Activated CD8-positive, alpha-beta T cell treated with anti-CD3 and anti-CD28 coated beads for 36 hours (primary cell): Measurements from ENCODE around the gene UBE2S. TPM values are rescaled to one million over a fixed set of nuclear protein-coding genes. Genes with fewer than 3 reads are reported as not detected.

Experiments
- ATAC-seq: fragments of 200-7000 bp; cut with Tn5 transposase; one replicate; pipeline ENCODE4 v1.10.0; 2021; ENCODE audit warnings: mild to moderate bottlenecking, moderate library complexity
- CTCF ChIA-PET: fragments of 350-600 bp; sonication (Branson Sonifier 250); formaldehyde crosslinking; loops from one replicate; lab custom pipeline; 2021; ENCODE audit warnings: antibody characterized with exemption; lab: Charles Lee
- POLR2A ChIA-PET: fragments of 350-600 bp; sonication (Branson Sonifier 250); formaldehyde crosslinking; loops from one replicate; lab custom pipeline; 2021; ENCODE audit warnings: antibody characterized with exemption; lab: Charles Lee
- DNase-seq: peaks from one replicate; pipeline ENCODE4 v3.0.0-alpha.2; 2020
- H3K27ac Mint-ChIP-seq: one replicate; pipeline ENCODE4 v1.8.0; 2021; ENCODE audit warnings: mild to moderate bottlenecking, mixed read lengths
- H3K27me3 Mint-ChIP-seq: one replicate; pipeline ENCODE4 v1.8.0; 2021; ENCODE audit warnings: mixed read lengths
- H3K36me3 Mint-ChIP-seq: one replicate; pipeline ENCODE4 v1.8.0; 2021; ENCODE audit warnings: low read depth, mixed read lengths
- H3K4me1 Mint-ChIP-seq: one replicate; pipeline ENCODE4 v1.8.0; 2021; ENCODE audit warnings: low read depth, mixed read lengths
- H3K4me3 Mint-ChIP-seq: one replicate; pipeline ENCODE4 v1.8.0; 2021; ENCODE audit warnings: mild to moderate bottlenecking, moderate library complexity, mixed read lengths
- H3K9me3 Mint-ChIP-seq: one replicate; pipeline ENCODE4 v1.8.0; 2021; ENCODE audit warnings: mixed read lengths
- intact Hi-C: fragments of 100-400 bp; cut with micrococcal nuclease; formaldehyde crosslinking; loops from one replicate; pipeline ENCODE4 v1.10.0; 2022
- total RNA-seq, 2 experiments: library from RNA; stranded (reverse); gene quantifications; one replicate each; pipeline ENCODE4 v1.2.3, GENCODE V29; 2021
- TF ChIP-seq, protein P1 (sequence below): fragments of 200-600 bp; IDR thresholded peaks from one replicate; pipeline ENCODE4 v1.8.0; 2022; ENCODE audit warnings: antibody characterized with exemption, mild to moderate bottlenecking

UBE2S gene
- total RNA-seq, 2 experiments from 2014 or later: 229 to 241 TPM

GRCh38 chr19:55360902-55361301, 46.7 kb downstream of the UBE2S start:
- CTCF ChIA-PET: no interaction called here
- H3K27me3 Mint-ChIP-seq: peaks cover 4% of the 10 kb centered on the region
- no peaks in the 10 kb centered on the region for H3K36me3 Mint-ChIP-seq
- H3K4me1 Mint-ChIP-seq: no peaks in the 10 kb centered on the region
- no peak for ATAC-seq
- no peak overlapping the region for H3K27ac Mint-ChIP-seq
- TF ChIP-seq, protein P1, sequence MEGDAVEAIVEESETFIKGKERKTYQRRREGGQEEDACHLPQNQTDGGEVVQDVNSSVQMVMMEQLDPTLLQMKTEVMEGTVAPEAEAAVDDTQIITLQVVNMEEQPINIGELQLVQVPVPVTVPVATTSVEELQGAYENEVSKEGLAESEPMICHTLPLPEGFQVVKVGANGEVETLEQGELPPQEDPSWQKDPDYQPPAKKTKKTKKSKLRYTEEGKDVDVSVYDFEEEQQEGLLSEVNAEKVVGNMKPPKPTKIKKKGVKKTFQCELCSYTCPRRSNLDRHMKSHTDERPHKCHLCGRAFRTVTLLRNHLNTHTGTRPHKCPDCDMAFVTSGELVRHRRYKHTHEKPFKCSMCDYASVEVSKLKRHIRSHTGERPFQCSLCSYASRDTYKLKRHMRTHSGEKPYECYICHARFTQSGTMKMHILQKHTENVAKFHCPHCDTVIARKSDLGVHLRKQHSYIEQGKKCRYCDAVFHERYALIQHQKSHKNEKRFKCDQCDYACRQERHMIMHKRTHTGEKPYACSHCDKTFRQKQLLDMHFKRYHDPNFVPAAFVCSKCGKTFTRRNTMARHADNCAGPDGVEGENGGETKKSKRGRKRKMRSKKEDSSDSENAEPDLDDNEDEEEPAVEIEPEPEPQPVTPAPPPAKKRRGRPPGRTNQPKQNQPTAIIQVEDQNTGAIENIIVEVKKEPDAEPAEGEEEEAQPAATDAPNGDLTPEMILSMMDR: no peak
- intact Hi-C loops: no loop called here
- POLR2A ChIA-PET: interaction anchor here (0.7 to 0.9 kb wide), 3 partner anchors 12 to 24 kb away, joined by 3 read pairs; no protein-coding TSS in a partner anchor
- H3K9me3 Mint-ChIP-seq: no peaks in the 10 kb centered on the region
- no peak overlapping the region for H3K4me3 Mint-ChIP-seq
- no peak for DNase-seq

GRCh38 chr19:55358943-55359908, 48.4 kb downstream of the UBE2S start:
- Mint-ChIP-seq H3K27ac (no peak overlapping the region), H3K4me1 (no peaks in the 10 kb centered on the region), H3K4me3 (no peak overlapping the region), H3K9me3 (no peaks in the 10 kb centered on the region), H3K27me3 (peaks cover 13% of the 10 kb centered on the region), H3K36me3 (no peaks in the 10 kb centered on the region)
- intact Hi-C loops: no loop called here
- ChIA-PET CTCF (interaction anchor here (0.6 to 1.0 kb wide), 3 partner anchors 58 to 67 kb away, joined by 3 read pairs; no protein-coding TSS in a partner anchor), POLR2A (interaction anchor here (0.8 to 1.1 kb wide), 2 partner anchors 20 to 58 kb away, joined by 3 read pairs; no protein-coding TSS in a partner anchor)
- TF ChIP-seq, protein P1: no peak
- no peak for DNase-seq
- ATAC-seq: no peak

DNA sequence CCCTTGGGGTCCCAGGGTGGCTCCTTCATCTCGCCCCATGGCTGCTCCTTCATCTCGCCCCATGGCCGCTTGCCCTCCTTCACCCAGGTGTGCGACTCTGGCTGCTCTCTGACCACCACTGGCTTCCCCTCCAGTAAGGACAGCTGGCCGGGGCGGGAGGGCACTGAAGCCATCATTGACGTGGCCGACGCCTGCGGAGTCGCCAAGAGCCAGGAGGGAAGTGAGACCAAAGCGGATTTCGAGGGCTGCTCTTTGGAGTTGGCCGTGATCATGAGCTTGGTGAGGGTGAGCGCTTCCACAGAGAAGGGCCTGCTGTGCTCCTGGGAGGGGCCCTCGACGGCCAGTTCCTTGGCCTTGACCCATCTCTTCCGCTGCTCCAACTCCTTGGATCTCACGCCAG, 49.1 kb downstream of the UBE2S start:
- DNase-seq (no peak), ATAC-seq (no peak)
- intact Hi-C loops: no loop called here
- ChIA-PET POLR2A (interaction anchor here (0.8 to 1.1 kb wide), 2 partner anchors 19 to 57 kb away, joined by 3 read pairs; no protein-coding TSS in a partner anchor), CTCF (interaction anchor here (1.0 kb wide), 1 partner anchor 60 kb away, joined by 3 read pairs; no protein-coding TSS in a partner anchor)
- H3K4me1 Mint-ChIP-seq: peaks cover 3% of the 10 kb centered on the region
- TF ChIP-seq, protein P1: no peak
- H3K36me3 Mint-ChIP-seq: no peaks in the 10 kb centered on the region
- H3K4me3 Mint-ChIP-seq: no peak overlapping the region
- peaks cover 18% of the 10 kb centered on the region for H3K27me3 Mint-ChIP-seq
- H3K9me3 Mint-ChIP-seq: no peaks in the 10 kb centered on the region
- H3K27ac Mint-ChIP-seq: no peak overlapping the region

GRCh38 chr19:55355213-55355821, 52.3 kb downstream of the UBE2S start:
- ChIA-PET POLR2A (interaction anchor here (0.8 to 1.8 kb wide), 5 partner anchors 10 to 96 kb away, joined by 3 to 6 read pairs (median 4); partner anchors contain the start of gene TMEM238), CTCF (no interaction called here)
- Mint-ChIP-seq H3K4me3 (no peak overlapping the region), H3K36me3 (no peaks in the 10 kb centered on the region), H3K9me3 (no peaks in the 10 kb centered on the region), H3K4me1 (peaks cover 15% of the 10 kb centered on the region), H3K27ac (no peak overlapping the region), H3K27me3 (peaks cover 50% of the 10 kb centered on the region)
- intact Hi-C loops: no loop called here
- ATAC-seq: no peak
- DNase-seq: no peak
- TF ChIP-seq, protein P1: no peak
